ENCODE measurements around the gene HUS1. TPM values are rescaled to one million over a fixed set of nuclear protein-coding genes. Genes with fewer than 3 reads are reported as not detected.

Gene HUS1
- total and polyA plus RNA-seq, 8 donors = 4.6 to 16.3 (median 13.7) TPM

GRCh38 chr7:47936323-47936722 lies 43.1 kb downstream of the HUS1 start:
- H3K9me3 ChIP-seq = no peaks in the 10 kb centered on the region
- TF ChIP-seq CTCF (IDR thresholded peaks at IDR 0.05) = no peak
- no peaks in the 10 kb centered on the region for H3K36me3 ChIP-seq
- ATAC-seq = no peak
- 80 to 88% methylated on average over 4 of the region's 4 CpGs for WGBS, 2 donors
- intact Hi-C loops (cut with DNase I) = no loop called here
- no peaks in the 10 kb centered on the region for H3K27me3 ChIP-seq
- DNase-seq = no peak
- H3K4me1 ChIP-seq = no peaks in the 10 kb centered on the region
- H3K4me3 ChIP-seq = no peak overlapping the region
- FAIRE-seq = no peak
- no peak overlapping the region for H3K27ac ChIP-seq

- Histone ChIP-seq H3K27ac (no peak overlapping the region), H3K27me3 (no peaks in the 10 kb centered on the region), H3K4me1 (no peaks in the 10 kb centered on the region), H3K9me3 (no peaks in the 10 kb centered on the region), H3K4me3 (no peak overlapping the region), H3K36me3 (no peaks in the 10 kb centered on the region)
- DNase-seq = no peak
- no peak for ATAC-seq
- 85 to 87% methylated on average over 10 of the region's 10 CpGs for WGBS, 2 donors
- no peak for TF ChIP-seq CTCF (IDR thresholded peaks at IDR 0.05)
- FAIRE-seq = no peak
- intact Hi-C loops (cut with DNase I) = no loop called here
These were observed 44.1 kb downstream of the HUS1 start for GRCh38 chr7:47935336-47935735.

- Histone ChIP-seq H3K27ac (no peak overlapping the region), H3K36me3 (no peaks in the 10 kb centered on the region), H3K4me3 (no peak overlapping the region), H3K9me3 (no peaks in the 10 kb centered on the region), H3K27me3 (no peaks in the 10 kb centered on the region), H3K4me1 (no peaks in the 10 kb centered on the region)
- no peak for TF ChIP-seq CTCF (IDR thresholded peaks at IDR 0.05)
- WGBS, 2 donors = 74 to 76% methylated on average over 6 of the region's 6 CpGs
- intact Hi-C loops (cut with DNase I) = no loop called here
- FAIRE-seq (no peak), DNase-seq (no peak), ATAC-seq (no peak)
These were observed 44.6 kb downstream of the HUS1 start for GRCh38 chr7:47934831-47935230.

GRCh38 chr7:47933215-47933614 lies 46.2 kb downstream of the HUS1 start:
- DNase-seq (no peak), ATAC-seq (no peak), FAIRE-seq (no peak)
- no peaks in the 10 kb centered on the region for H3K4me1 ChIP-seq
- intact Hi-C loops (cut with DNase I) = no loop called here
- no peak overlapping the region for H3K4me3 ChIP-seq
- WGBS, 2 donors = 80 to 84% methylated on average over 8 of the region's 8 CpGs
- no peaks in the 10 kb centered on the region for H3K27me3 ChIP-seq
- no peaks in the 10 kb centered on the region for H3K36me3 ChIP-seq
- no peak for TF ChIP-seq CTCF (IDR thresholded peaks at IDR 0.05)
- H3K27ac ChIP-seq = no peak overlapping the region
- H3K9me3 ChIP-seq = no peaks in the 10 kb centered on the region

GRCh38 chr7:47932466-47933037 lies 46.9 kb downstream of the HUS1 start:
- no peaks in the 10 kb centered on the region for H3K4me1 ChIP-seq
- TF ChIP-seq CTCF (IDR thresholded peaks at IDR 0.05) = no peak
- no peaks in the 10 kb centered on the region for H3K9me3 ChIP-seq
- no peak for FAIRE-seq
- no peak overlapping the region for H3K4me3 ChIP-seq
- ATAC-seq = no peak
- intact Hi-C loops (cut with DNase I) = no loop called here
- WGBS, 2 donors = 84 to 88% methylated on average over 11 of the region's 11 CpGs
- no peak overlapping the region for H3K27ac ChIP-seq
- DNase-seq = no peak
- no peaks in the 10 kb centered on the region for H3K27me3 ChIP-seq
- no peaks in the 10 kb centered on the region for H3K36me3 ChIP-seq

Data from pancreas (tissue), 10 donors.